ENCODE results near the gene STN1.

- TF ChIP-seq POLR2A (IDR thresholded peaks at IDR 0.05; ENCODE audit: low read length) (no peak), GATA1 (IDR thresholded peaks at IDR 0.05; ENCODE audit: low read depth, low read length) (no peak)
Observed at GRCh38 chr10:103843854-103844570, 74.0 kb downstream of the STN1 start.

All from erythroblast (primary cell).